Nephron (organoid): Measurements from ENCODE around the gene CHAD.

ENCODE experiments used
- H3K27ac Mint-ChIP-seq, 3 experiments: 2 replicates each; pipeline ENCODE4 v1.8.0; 2020; ENCODE audit warnings: mixed read lengths in 3 of 3, mild to moderate bottlenecking in 2 of 3, moderate library complexity in 1 of 3
- H3K27me3 Mint-ChIP-seq: 2 replicates; pipeline ENCODE4 v1.8.0; 2021; ENCODE audit warnings: low read depth, mild to moderate bottlenecking, moderate library complexity, mixed read lengths
- H3K36me3 Mint-ChIP-seq: 2 replicates; pipeline ENCODE4 v1.8.0; 2020; ENCODE audit warnings: low read depth, mixed read lengths
- H3K4me1 Mint-ChIP-seq: 2 replicates; pipeline ENCODE4 v1.8.0; 2020; ENCODE audit warnings: mixed read lengths
- H3K4me3 Mint-ChIP-seq, 3 experiments: 2 replicates each; pipeline ENCODE4 v1.8.0; 2020; ENCODE audit warnings: mild to moderate bottlenecking in 3 of 3, mixed read lengths in 3 of 3, moderate library complexity in 2 of 3
- H3K9me3 Mint-ChIP-seq: 2 replicates; pipeline ENCODE4 v1.8.0; 2020; ENCODE audit warnings: mixed read lengths
- CTCF ChIP-seq, 3 experiments: fragments of 200-600 bp; sonication (generic); IDR thresholded peaks; one replicate each; pipeline ENCODE4 v1.5.0; 2021; ENCODE audit warnings: antibody characterized with exemption in 3 of 3; ENCODE audit not compliant: unreplicated experiment in 3 of 3

The CHAD gene

GRCh38 chr17:50467114-50467854 is 1.4 kb downstream of the CHAD start:
- Mint-ChIP-seq H3K4me3 (peak overlapping the region; percentile 62 to 70 (median 63)), H3K27me3 (peaks cover 52% of the 10 kb centered on the region), H3K4me1 (peaks cover 32% of the 10 kb centered on the region), H3K9me3 (no peaks in the 10 kb centered on the region), H3K36me3 (peaks cover 8% of the 10 kb centered on the region), H3K27ac (no peak overlapping the region)
- no peak for TF ChIP-seq CTCF (IDR thresholded peaks at IDR 0.05; ENCODE audit: unreplicated experiment in 3 of 3)

DNA sequence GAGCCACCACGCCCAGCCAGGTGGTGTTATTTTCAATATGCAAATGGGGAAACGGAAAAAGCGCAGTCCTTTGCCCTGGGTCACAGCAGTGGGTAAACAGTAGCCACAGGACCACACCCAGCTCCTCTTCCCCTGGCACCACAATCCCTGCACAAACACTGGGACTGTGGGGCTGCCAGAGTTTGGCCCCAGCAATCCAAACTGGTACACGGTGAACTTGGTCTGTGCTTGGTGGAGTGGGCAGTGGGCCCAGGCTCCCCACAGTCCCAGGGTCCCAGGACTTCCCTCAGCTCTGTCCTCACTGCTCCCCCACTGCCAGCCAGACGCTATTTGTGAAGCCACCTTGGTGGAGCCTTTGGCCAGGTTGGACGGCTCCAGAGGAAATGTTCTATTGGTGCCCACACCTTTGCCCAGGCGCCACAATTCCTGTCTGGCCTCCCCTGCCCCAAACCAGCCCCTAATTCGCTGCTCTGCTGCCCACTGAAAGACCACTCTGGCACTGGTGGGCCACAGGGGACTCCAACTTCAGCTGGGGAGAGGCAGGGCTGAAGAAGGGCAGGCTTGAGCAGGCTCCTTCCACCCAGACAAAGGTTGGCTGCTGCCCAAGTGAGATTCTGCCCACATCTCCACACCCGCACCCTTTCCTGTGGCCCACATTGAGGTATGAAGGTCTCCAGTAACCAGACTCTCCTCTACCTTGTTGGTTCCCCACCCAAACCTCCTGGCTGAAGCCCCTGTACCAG is 2.1 kb downstream of the CHAD start:
- no peak for TF ChIP-seq CTCF (IDR thresholded peaks at IDR 0.05; ENCODE audit: unreplicated experiment in 3 of 3)
- H3K9me3 Mint-ChIP-seq: no peaks in the 10 kb centered on the region
- peaks cover 52% of the 10 kb centered on the region for H3K27me3 Mint-ChIP-seq
- peaks cover 8% of the 10 kb centered on the region for H3K36me3 Mint-ChIP-seq
- peak overlapping the region in 1 of 3 experiments; percentile 41 for H3K4me3 Mint-ChIP-seq
- H3K27ac Mint-ChIP-seq: no peak overlapping the region
- peaks cover 24% of the 10 kb centered on the region for H3K4me1 Mint-ChIP-seq

DNA sequence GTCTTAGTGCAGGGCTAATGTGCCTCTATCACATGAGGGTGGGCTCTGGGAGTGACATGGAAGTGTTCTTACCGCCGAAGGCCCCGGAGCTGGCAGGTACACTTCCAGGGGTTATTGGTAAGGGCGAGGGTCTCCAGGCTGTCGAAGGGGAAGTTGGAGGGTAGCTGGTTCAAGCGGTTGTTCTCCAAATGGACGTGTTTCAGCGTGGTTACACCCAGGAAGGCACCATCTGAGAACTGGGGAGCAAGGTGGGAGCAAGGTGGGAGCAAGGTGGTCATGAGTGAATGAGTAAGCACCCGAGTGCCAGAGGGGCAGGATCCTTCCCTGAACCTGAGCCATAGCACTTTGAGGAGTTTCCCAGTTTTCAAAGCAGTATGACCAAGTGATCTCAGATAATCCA is 3.0 kb downstream of the CHAD start:
- H3K27ac Mint-ChIP-seq: no peak overlapping the region
- peaks cover 15% of the 10 kb centered on the region for H3K4me1 Mint-ChIP-seq
- TF ChIP-seq CTCF (IDR thresholded peaks at IDR 0.05; ENCODE audit: unreplicated experiment in 3 of 3): no peak
- peaks cover 8% of the 10 kb centered on the region for H3K36me3 Mint-ChIP-seq
- no peaks in the 10 kb centered on the region for H3K9me3 Mint-ChIP-seq
- H3K27me3 Mint-ChIP-seq: peaks cover 46% of the 10 kb centered on the region
- peak overlapping the region in 1 of 3 experiments; percentile 26 for H3K4me3 Mint-ChIP-seq

DNA sequence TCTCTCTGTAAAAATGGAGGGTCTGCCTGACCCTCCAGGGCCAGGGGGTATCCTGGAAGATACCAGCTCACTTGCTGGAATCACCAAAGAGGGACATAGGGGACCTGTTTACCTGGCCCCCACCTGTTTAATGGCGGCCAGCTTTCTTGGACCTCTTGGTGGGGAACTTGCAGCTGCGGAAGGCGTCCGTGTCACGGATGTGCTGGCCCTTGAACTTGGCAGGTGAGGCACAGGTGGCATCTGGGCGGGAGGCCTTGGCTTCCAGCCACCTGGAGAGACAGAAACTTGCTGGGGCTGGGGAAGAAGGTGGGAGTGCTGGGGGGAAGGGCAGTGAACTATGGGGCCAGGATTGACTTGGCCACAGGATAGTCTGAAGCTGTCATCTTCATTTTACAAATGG is 3.5 kb downstream of the CHAD start:
- H3K4me3 Mint-ChIP-seq: no peak overlapping the region
- H3K27ac Mint-ChIP-seq: no peak overlapping the region
- peaks cover 41% of the 10 kb centered on the region for H3K27me3 Mint-ChIP-seq
- peaks cover 11% of the 10 kb centered on the region for H3K4me1 Mint-ChIP-seq
- no peak for TF ChIP-seq CTCF (IDR thresholded peaks at IDR 0.05; ENCODE audit: unreplicated experiment in 3 of 3)
- peaks cover 8% of the 10 kb centered on the region for H3K36me3 Mint-ChIP-seq
- H3K9me3 Mint-ChIP-seq: no peaks in the 10 kb centered on the region

DNA sequence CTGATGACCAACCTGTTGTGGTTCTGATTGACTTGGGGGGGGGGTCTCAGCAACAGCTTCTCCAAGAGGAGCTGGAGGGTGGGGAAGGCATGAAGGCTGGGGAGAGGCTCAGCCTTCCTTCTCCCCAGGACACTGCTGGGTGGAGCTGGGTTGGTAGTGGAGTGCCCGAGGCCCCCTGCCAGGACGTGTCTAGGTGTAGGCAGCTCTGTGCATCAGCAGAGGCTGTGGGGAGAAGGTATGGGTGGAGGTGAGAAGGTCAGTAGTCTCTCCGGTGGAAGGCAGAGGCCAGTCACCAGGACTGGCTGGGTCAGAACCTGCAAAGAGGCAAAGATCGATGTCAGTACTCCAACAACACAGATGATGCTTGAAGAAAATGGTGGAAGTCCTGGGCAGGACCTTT is 3.9 kb downstream of the CHAD start:
- TF ChIP-seq CTCF (IDR thresholded peaks at IDR 0.05; ENCODE audit: unreplicated experiment in 3 of 3): no peak
- H3K36me3 Mint-ChIP-seq: peaks cover 8% of the 10 kb centered on the region
- no peaks in the 10 kb centered on the region for H3K9me3 Mint-ChIP-seq
- peaks cover 9% of the 10 kb centered on the region for H3K4me1 Mint-ChIP-seq
- H3K27ac Mint-ChIP-seq: no peak overlapping the region
- no peak overlapping the region for H3K4me3 Mint-ChIP-seq
- peaks cover 37% of the 10 kb centered on the region for H3K27me3 Mint-ChIP-seq
